PC-9 (cell line): ENCODE data around the gene ASIC4. TPM values are rescaled to one million over a fixed set of nuclear protein-coding genes. Genes with fewer than 3 reads are reported as not detected.

Source experiments
- BruUV-seq: library from RNA; stranded (reverse); fragments of 400-500 nt; replicated peaks from 2 replicates; lab custom pipeline; 2021; lab: Mats Ljungman, UMichigan
- CTCF ChIA-PET: fragments of 300-600 bp; sonication (Branson Sonifier 250); formaldehyde crosslinking; loops from one replicate; lab custom pipeline; 2022; ENCODE audit warnings: antibody characterized with exemption; lab: Charles Lee
- POLR2A ChIA-PET: fragments of 300-600 bp; sonication (Branson Sonifier 250); formaldehyde crosslinking; loops from one replicate; lab custom pipeline; 2022; ENCODE audit warnings: antibody characterized with exemption; ENCODE audit not compliant: unreplicated experiment; lab: Charles Lee
- DNase-seq, 2 experiments: peaks; one replicate each; pipeline versions ENCODE4 v3.0.0 to v3.0.0-alpha.2; 2015 to 2022; ENCODE audit warnings: mixed read lengths in 1 of 2
- H2AFZ ChIP-seq: fragments of 200-600 bp; sonication (generic); 2 replicates; pipeline ENCODE4 v1.8.1; 2017; ENCODE audit warnings: antibody characterized with exemption
- H3F3A ChIP-seq: fragments of 200-600 bp; sonication (generic); 2 replicates; pipeline ENCODE4 v1.8.1; 2017; ENCODE audit warnings: antibody characterized with exemption, mild to moderate bottlenecking, low read depth; ENCODE audit not compliant: insufficient read depth
- H3K27ac ChIP-seq: fragments of 200-600 bp; sonication (generic); 2 replicates; pipeline ENCODE4 v1.6.1; 2016; ENCODE audit warnings: mixed run types
- H3K27me3 ChIP-seq: fragments of 200-600 bp; sonication (generic); 2 replicates; pipeline ENCODE4 v1.6.1; 2016; ENCODE audit warnings: low read depth, mixed run types; ENCODE audit not compliant: insufficient read depth
- H3K36me3 ChIP-seq: fragments of 200-600 bp; sonication (generic); 2 replicates; pipeline ENCODE4 v1.6.1; 2016; ENCODE audit warnings: low read depth, mixed run types
- H3K4me1 ChIP-seq: fragments of 200-600 bp; sonication (generic); replicated peaks from 2 replicates; pipeline ENCODE4 v1.6.1; 2016; ENCODE audit warnings: mixed run types; ENCODE audit not compliant: insufficient read depth
- H3K4me2 ChIP-seq: fragments of 200-600 bp; sonication (generic); 2 replicates; pipeline ENCODE4 v1.6.1; 2017; ENCODE audit warnings: mixed run types
- H3K4me3 ChIP-seq: fragments of 200-600 bp; sonication (generic); 2 replicates; pipeline ENCODE4 v1.6.1; 2016; ENCODE audit warnings: mixed run types
- H3K79me2 ChIP-seq: fragments of 200-600 bp; sonication (generic); 2 replicates; pipeline ENCODE4 v1.6.1; 2017; ENCODE audit warnings: low read depth, mixed run types
- H3K9me2 ChIP-seq: fragments of 200-600 bp; sonication (generic); 2 replicates; pipeline ENCODE4 v1.8.1; 2017; ENCODE audit warnings: mild to moderate bottlenecking; ENCODE audit not compliant: insufficient read depth
- H3K9me3 ChIP-seq: fragments of 200-600 bp; sonication (generic); 2 replicates; pipeline ENCODE4 v1.8.1; 2016; ENCODE audit warnings: low read depth; ENCODE audit not compliant: insufficient read depth
- H4K20me1 ChIP-seq: fragments of 200-600 bp; sonication (generic); 2 replicates; pipeline ENCODE4 v1.8.1; 2017; ENCODE audit not compliant: insufficient read depth
- EZH2 ChIP-seq: fragments of 200-600 bp; sonication (generic); IDR thresholded peaks from 2 replicates; pipeline ENCODE4 v1.8.0; 2017; ENCODE audit warnings: antibody characterized with exemption, low read depth
- intact Hi-C: fragments of 100-400 bp; cut with micrococcal nuclease; formaldehyde crosslinking; loops from one replicate; pipeline ENCODE4 v1.10.0; 2022; ENCODE audit not compliant: unreplicated experiment
- total RNA-seq: library from RNA; stranded (reverse); gene quantifications from 2 replicates; pipeline ENCODE4 v1.2.3, GENCODE V29; 2021
- TF ChIP-seq, protein P1 (sequence below): fragments of 200-600 bp; sonication (generic); conservative IDR thresholded peaks from 2 replicates; pipeline ENCODE4 v1.6.1; 2017; ENCODE audit warnings: mixed run types, antibody characterized with exemption, mild to moderate bottlenecking, moderate library complexity

ASIC4 gene
- total RNA-seq, 1 experiment from 2014 or later: 0.22 TPM

DNA sequence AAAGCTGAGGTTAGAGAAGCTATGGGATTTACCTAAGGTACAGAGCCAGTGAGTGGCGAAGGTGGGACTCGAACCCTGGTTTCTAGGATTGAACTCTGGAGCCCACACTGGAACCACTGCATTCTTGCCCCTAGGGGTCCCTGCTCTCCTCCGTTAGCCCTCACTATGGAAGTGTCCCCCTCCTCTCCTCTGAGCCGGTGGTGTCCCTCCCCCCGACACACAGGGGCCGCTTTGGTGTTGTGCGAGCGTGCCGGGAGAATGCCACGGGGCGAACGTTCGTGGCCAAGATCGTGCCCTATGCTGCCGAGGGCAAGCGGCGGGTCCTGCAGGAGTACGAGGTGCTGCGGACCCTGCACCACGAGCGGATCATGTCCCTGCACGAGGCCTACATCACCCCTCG lies 24.1 kb upstream of the ASIC4 start:
- ChIA-PET CTCF (no interaction called here), POLR2A (no interaction called here)
- Histone ChIP-seq H3F3A (no peaks in the 10 kb centered on the region), H3K4me3 (no peak overlapping the region), H3K4me2 (no peak overlapping the region), H2AFZ (no peak overlapping the region), H3K36me3 (no peaks in the 10 kb centered on the region), H4K20me1 (no peaks in the 10 kb centered on the region), H3K4me1 (no peaks in the 10 kb centered on the region), H3K9me3 (no peaks in the 10 kb centered on the region), H3K9me2 (no peaks in the 10 kb centered on the region), H3K27ac (no peak overlapping the region), H3K27me3 (peaks cover 7% of the 10 kb centered on the region; the same call in 1 of the 2 replicates), H3K79me2 (no peaks in the 10 kb centered on the region)
- TF ChIP-seq, protein P1, sequence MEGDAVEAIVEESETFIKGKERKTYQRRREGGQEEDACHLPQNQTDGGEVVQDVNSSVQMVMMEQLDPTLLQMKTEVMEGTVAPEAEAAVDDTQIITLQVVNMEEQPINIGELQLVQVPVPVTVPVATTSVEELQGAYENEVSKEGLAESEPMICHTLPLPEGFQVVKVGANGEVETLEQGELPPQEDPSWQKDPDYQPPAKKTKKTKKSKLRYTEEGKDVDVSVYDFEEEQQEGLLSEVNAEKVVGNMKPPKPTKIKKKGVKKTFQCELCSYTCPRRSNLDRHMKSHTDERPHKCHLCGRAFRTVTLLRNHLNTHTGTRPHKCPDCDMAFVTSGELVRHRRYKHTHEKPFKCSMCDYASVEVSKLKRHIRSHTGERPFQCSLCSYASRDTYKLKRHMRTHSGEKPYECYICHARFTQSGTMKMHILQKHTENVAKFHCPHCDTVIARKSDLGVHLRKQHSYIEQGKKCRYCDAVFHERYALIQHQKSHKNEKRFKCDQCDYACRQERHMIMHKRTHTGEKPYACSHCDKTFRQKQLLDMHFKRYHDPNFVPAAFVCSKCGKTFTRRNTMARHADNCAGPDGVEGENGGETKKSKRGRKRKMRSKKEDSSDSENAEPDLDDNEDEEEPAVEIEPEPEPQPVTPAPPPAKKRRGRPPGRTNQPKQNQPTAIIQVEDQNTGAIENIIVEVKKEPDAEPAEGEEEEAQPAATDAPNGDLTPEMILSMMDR: no peak
- DNase-seq: no peak
- no TSS peak for BruUV-seq
- intact Hi-C loops: no loop called here

DNA sequence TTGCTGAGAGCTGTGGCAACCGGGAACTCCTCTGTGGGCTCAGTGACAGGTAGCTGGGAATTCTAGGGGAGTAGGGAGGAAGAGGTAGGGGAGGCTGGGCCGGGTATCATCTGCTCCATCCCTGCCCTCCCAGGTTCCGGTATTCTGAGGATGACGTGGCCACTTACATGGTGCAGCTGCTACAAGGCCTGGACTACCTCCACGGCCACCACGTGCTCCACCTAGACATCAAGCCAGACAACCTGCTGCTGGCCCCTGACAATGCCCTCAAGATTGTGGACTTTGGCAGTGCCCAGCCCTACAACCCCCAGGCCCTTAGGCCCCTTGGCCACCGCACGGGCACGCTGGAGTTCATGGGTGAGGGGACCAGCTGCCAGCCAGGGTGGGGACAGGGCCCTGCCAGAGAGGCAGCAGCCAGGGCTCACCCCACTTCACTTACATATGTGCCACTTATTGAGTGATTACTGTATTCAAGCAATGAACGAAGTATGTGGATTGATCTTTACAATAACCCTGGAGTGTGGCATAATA lies 23.6 kb upstream of the ASIC4 start:
- no TSS peak for BruUV-seq
- no peak for DNase-seq
- Histone ChIP-seq H3K4me3 (no peak overlapping the region), H3K4me1 (no peaks in the 10 kb centered on the region), H3K27ac (no peak overlapping the region), H3K36me3 (no peaks in the 10 kb centered on the region), H2AFZ (no peak overlapping the region), H3K9me3 (no peaks in the 10 kb centered on the region), H3K27me3 (peaks cover 7% of the 10 kb centered on the region; the same call in 1 of the 2 replicates), H3K4me2 (no peak overlapping the region), H4K20me1 (no peaks in the 10 kb centered on the region), H3F3A (no peaks in the 10 kb centered on the region), H3K79me2 (no peaks in the 10 kb centered on the region), H3K9me2 (no peaks in the 10 kb centered on the region)
- CTCF ChIA-PET: no interaction called here
- TF ChIP-seq, protein P1: no peak
- intact Hi-C loops: no loop called here
- POLR2A ChIA-PET: no interaction called here

DNA sequence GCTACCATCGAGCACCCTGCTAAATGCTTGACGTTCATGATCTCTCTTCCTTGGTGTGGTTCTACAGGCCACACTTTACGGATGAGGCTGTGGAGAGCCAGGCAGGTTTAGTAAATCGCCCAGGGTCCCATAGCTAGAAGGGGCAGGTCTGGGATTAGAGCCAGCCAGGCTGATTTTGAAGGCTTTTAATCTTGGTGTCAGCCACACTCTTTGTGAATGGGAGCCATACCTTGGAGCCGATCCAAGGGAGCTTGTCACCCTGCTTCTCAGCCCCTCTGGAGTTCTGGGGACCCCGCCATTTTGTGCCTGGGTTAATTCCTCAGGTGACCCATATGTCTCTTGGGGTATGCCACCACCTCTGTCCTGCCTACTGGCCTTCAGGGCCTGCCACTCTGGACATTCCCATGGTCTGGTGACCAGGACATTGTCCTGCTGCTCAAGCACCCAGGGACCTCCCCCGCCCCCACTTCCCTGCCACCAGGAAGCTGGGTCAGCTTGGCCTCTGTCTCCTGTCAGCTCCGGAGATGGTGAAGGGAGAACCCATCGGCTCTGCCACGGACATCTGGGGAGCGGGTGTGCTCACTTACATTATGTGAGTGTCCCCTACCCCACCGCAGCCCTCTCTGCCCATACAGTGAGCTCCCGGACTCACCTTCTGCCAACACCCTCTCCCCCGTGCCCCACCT lies 22.9 kb upstream of the ASIC4 start:
- Histone ChIP-seq H3K4me3 (no peak overlapping the region), H4K20me1 (no peaks in the 10 kb centered on the region), H3K9me3 (no peaks in the 10 kb centered on the region), H3K4me2 (no peak overlapping the region), H3K27ac (no peak overlapping the region), H3K79me2 (no peaks in the 10 kb centered on the region), H3K9me2 (no peaks in the 10 kb centered on the region), H3F3A (no peaks in the 10 kb centered on the region), H3K36me3 (no peaks in the 10 kb centered on the region), H2AFZ (no peak overlapping the region), H3K4me1 (no peaks in the 10 kb centered on the region), H3K27me3 (peaks cover 7% of the 10 kb centered on the region; the same call in 1 of the 2 replicates)
- POLR2A ChIA-PET: no interaction called here
- intact Hi-C loops: no loop called here
- DNase-seq: no peak
- CTCF ChIA-PET: interaction anchor here (0.6 kb wide), 1 partner anchor 18 kb away, joined by 7 read pairs; no protein-coding TSS in a partner anchor
- BruUV-seq: no TSS peak
- TF ChIP-seq, protein P1: no peak
- no peak for TF ChIP-seq EZH2
